Parathyroid adenoma (tissue), 2 donors: Measurements from ENCODE around the gene RDX.

ENCODE experiments used
- H2AFZ ChIP-seq: fragments of 300-600 bp; sonication (generic); one replicate; pipeline ENCODE4 v1.7.0; 2017; ENCODE audit warnings: antibody characterized with exemption, mild to moderate bottlenecking
- H3K27ac ChIP-seq: fragments of 300-600 bp; sonication (generic); one replicate; pipeline ENCODE4 v1.7.0; 2017
- H3K27me3 ChIP-seq: fragments of 300-600 bp; sonication (generic); one replicate; pipeline ENCODE4 v1.7.0; 2017; ENCODE audit warnings: low read length; ENCODE audit not compliant: control insufficient read depth, insufficient read depth
- H3K36me3 ChIP-seq: fragments of 300-600 bp; sonication (generic); one replicate; pipeline ENCODE4 v1.7.0; 2017; ENCODE audit warnings: low read length; ENCODE audit not compliant: control insufficient read depth, insufficient read depth
- H3K4me1 ChIP-seq: fragments of 300-600 bp; sonication (generic); one replicate; pipeline ENCODE4 v1.7.0; 2017; ENCODE audit warnings: control low read depth
- H3K4me2 ChIP-seq: fragments of 300-600 bp; sonication (generic); one replicate; pipeline ENCODE4 v1.7.0; 2017; ENCODE audit warnings: low read length
- H3K4me3 ChIP-seq: fragments of 300-600 bp; sonication (generic); one replicate; pipeline ENCODE4 v1.7.0; 2017; ENCODE audit warnings: low read depth, low read length
- H3K79me2 ChIP-seq: fragments of 300-600 bp; sonication (generic); one replicate; pipeline ENCODE4 v1.7.0; 2017; ENCODE audit warnings: control low read depth
- H3K9ac ChIP-seq: fragments of 300-600 bp; sonication (generic); one replicate; pipeline ENCODE4 v1.7.0; 2017; ENCODE audit warnings: mild to moderate bottlenecking
- H3K9me3 ChIP-seq: fragments of 300-600 bp; sonication (generic); one replicate; pipeline ENCODE4 v1.7.0; 2017; ENCODE audit warnings: low read length; ENCODE audit not compliant: control insufficient read depth
- TF ChIP-seq, protein P1 (sequence below): fragments of 300-600 bp; sonication (generic); IDR thresholded peaks from one replicate; pipeline ENCODE4 v1.7.0; 2017; ENCODE audit warnings: antibody characterized with exemption, mild to moderate bottlenecking
- donor health status: primary hyperparathyroidism.

Gene RDX

DNA sequence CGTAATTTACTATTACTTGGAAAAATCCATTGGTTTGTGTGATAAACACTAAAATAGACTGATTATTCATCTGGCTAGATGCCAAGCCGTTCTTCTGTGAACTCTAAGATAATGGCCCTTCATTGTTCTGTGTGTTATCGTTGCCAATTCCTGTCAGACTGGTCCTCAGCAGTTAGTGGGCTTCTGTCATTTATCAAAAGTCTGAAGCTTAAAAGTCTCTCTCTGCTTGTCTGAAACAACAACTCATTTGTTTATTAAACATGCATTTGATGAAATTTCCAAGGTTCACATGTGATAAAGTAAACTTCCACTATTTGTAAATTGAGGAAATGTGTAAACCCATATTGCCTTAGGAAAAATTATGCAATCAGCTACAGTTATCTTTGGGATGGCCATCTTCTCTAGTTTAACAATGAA lies 21.1 kb upstream of the RDX start:
- Histone ChIP-seq H3K36me3 (no peaks in the 10 kb centered on the region), H3K9me3 (no peaks in the 10 kb centered on the region), H3K27ac (no peak overlapping the region), H3K4me2 (no peak overlapping the region), H3K79me2 (no peaks in the 10 kb centered on the region), H3K4me3 (no peak overlapping the region), H3K9ac (no peak overlapping the region), H3K27me3 (no peaks in the 10 kb centered on the region), H2AFZ (no peak overlapping the region), H3K4me1 (no peaks in the 10 kb centered on the region)
- TF ChIP-seq, protein P1, sequence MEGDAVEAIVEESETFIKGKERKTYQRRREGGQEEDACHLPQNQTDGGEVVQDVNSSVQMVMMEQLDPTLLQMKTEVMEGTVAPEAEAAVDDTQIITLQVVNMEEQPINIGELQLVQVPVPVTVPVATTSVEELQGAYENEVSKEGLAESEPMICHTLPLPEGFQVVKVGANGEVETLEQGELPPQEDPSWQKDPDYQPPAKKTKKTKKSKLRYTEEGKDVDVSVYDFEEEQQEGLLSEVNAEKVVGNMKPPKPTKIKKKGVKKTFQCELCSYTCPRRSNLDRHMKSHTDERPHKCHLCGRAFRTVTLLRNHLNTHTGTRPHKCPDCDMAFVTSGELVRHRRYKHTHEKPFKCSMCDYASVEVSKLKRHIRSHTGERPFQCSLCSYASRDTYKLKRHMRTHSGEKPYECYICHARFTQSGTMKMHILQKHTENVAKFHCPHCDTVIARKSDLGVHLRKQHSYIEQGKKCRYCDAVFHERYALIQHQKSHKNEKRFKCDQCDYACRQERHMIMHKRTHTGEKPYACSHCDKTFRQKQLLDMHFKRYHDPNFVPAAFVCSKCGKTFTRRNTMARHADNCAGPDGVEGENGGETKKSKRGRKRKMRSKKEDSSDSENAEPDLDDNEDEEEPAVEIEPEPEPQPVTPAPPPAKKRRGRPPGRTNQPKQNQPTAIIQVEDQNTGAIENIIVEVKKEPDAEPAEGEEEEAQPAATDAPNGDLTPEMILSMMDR = no peak

GRCh38 chr11:110314366-110315095 lies 18.1 kb upstream of the RDX start:
- no peak overlapping the region for H3K4me2 ChIP-seq
- no peaks in the 10 kb centered on the region for H3K27me3 ChIP-seq
- H3K9ac ChIP-seq = no peak overlapping the region
- H3K79me2 ChIP-seq = no peaks in the 10 kb centered on the region
- H3K4me3 ChIP-seq = no peak overlapping the region
- H2AFZ ChIP-seq = no peak overlapping the region
- no peak overlapping the region for H3K27ac ChIP-seq
- TF ChIP-seq, protein P1 = no peak
- H3K9me3 ChIP-seq = no peaks in the 10 kb centered on the region
- no peaks in the 10 kb centered on the region for H3K36me3 ChIP-seq
- no peaks in the 10 kb centered on the region for H3K4me1 ChIP-seq

DNA sequence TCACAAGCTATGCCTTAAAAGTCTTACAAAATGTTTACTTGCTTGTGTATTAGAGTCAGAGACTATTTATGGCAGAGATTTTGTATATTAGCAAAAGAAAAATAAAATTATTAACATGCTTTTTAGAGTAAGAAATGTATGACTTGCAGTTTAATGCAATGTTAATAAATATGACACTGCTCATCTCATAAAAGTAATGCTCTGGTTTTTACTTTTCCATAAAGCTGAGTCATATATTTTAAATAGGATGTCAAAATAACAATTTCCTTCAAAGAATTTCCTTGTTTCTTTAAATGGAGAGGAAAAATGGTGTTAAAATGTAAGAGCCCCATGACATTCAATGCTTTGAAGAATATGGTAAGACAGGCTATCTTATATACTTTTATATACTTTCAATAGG lies 16.3 kb upstream of the RDX start:
- Histone ChIP-seq H3K9me3 (no peaks in the 10 kb centered on the region), H3K27me3 (no peaks in the 10 kb centered on the region), H3K36me3 (no peaks in the 10 kb centered on the region), H3K27ac (no peak overlapping the region), H3K4me2 (no peak overlapping the region), H2AFZ (no peak overlapping the region), H3K4me1 (no peaks in the 10 kb centered on the region), H3K9ac (no peak overlapping the region), H3K79me2 (no peaks in the 10 kb centered on the region), H3K4me3 (no peak overlapping the region)
- TF ChIP-seq, protein P1 = no peak

GRCh38 chr11:110311783-110312579 lies 15.6 kb upstream of the RDX start:
- H3K27ac ChIP-seq = no peak overlapping the region
- no peak overlapping the region for H3K4me2 ChIP-seq
- no peak overlapping the region for H3K9ac ChIP-seq
- H3K79me2 ChIP-seq = no peaks in the 10 kb centered on the region
- no peaks in the 10 kb centered on the region for H3K36me3 ChIP-seq
- H3K9me3 ChIP-seq = no peaks in the 10 kb centered on the region
- TF ChIP-seq, protein P1 = no peak
- no peaks in the 10 kb centered on the region for H3K4me1 ChIP-seq
- H2AFZ ChIP-seq = no peak overlapping the region
- no peak overlapping the region for H3K4me3 ChIP-seq
- H3K27me3 ChIP-seq = no peaks in the 10 kb centered on the region
